SK-N-SH (cell line): ENCODE results near the gene IFIT5.
"Not testable (repeated sequence)": the region's sequence is repeated elsewhere in the genome, so short reads cannot be mapped to it uniquely, and the experiment has no call there.

Experiments
- CHD2 ChIP-seq: fragments of 150-350 bp; IDR thresholded peaks from 2 replicates; pipeline ENCODE4 v1.6.1; 2018; ENCODE audit warnings: low read length; ENCODE audit not compliant: partially characterized antibody
- CTCF ChIP-seq: fragments of 200-600 bp; sonication (generic); IDR thresholded peaks from 2 replicates; pipeline ENCODE4 v1.6.1; 2017; ENCODE audit warnings: antibody characterized with exemption, mild to moderate bottlenecking, moderate library complexity
- MAX ChIP-seq: IDR thresholded peaks from 2 replicates; pipeline ENCODE4 v1.4.0; 2012; ENCODE audit warnings: low read depth
- REST ChIP-seq: IDR thresholded peaks from 2 replicates; pipeline ENCODE4 v1.6.1; 2012; ENCODE audit warnings: mild to moderate bottlenecking, low read depth, low read length, moderate library complexity
- RFX5 ChIP-seq: IDR thresholded peaks from 2 replicates; pipeline ENCODE4 v1.6.1; 2012; ENCODE audit warnings: mild to moderate bottlenecking, improper control_type of control experiment, low read length
- SIN3A ChIP-seq: IDR thresholded peaks from 2 replicates; pipeline ENCODE4 v1.6.1; 2012; ENCODE audit warnings: low read depth, mild to moderate bottlenecking, low read length, moderate library complexity, borderline replicate concordance
- USF1 ChIP-seq: IDR thresholded peaks from 2 replicates; pipeline ENCODE4 v1.4.0; 2012; ENCODE audit warnings: low read depth, borderline replicate concordance

DNA sequence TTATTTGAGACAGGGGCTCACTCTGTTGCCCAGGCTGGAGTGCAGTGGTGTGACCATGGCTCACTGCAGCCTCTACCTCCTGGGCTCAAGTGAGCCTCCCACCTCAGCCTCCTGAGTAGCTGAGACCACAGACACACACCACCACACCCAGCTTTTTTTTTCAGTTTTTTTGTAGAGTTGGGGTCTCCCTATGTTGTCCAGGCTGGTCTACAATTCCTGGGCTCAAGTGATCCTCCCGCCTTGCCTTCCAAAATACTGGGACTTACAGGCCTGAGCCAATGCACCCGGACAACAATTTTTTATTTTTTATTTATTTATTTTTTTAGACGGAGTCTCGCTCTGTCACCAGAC is 23.2 kb upstream of the IFIT5 start:
- TF ChIP-seq CTCF, REST, USF1, RFX5, SIN3A, CHD2, MAX: not testable (repeated sequence)
